ENCODE data around the gene MPC1L. TPM values are rescaled to one million over a fixed set of nuclear protein-coding genes. Genes with fewer than 3 reads are reported as not detected.

Gene MPC1L
- total RNA-seq, 2 donors from 2014 or later: not detected

- no peaks in the 10 kb centered on the region for H3K36me3 ChIP-seq
- no peaks in the 10 kb centered on the region for H3K9me3 ChIP-seq
- no peak overlapping the region for H3K9ac ChIP-seq (ENCODE audit: low read depth in 2 of 2, low read length in 2 of 2)
- no peaks in the 10 kb centered on the region for H3K27me3 ChIP-seq
- H3K4me3 ChIP-seq: no peak overlapping the region
- no peaks in the 10 kb centered on the region for H3K4me1 ChIP-seq
- H3K27ac ChIP-seq: no peak overlapping the region
- peak; percentile 23 for DNase-seq
- intact Hi-C loops (cut with DNase I): no loop called here
- TF ChIP-seq CTCF (IDR thresholded peaks at IDR 0.05): no peak
Measured at GRCh38 chrX:40622479-40623138, 619 bp upstream of the MPC1L start.

DNA sequence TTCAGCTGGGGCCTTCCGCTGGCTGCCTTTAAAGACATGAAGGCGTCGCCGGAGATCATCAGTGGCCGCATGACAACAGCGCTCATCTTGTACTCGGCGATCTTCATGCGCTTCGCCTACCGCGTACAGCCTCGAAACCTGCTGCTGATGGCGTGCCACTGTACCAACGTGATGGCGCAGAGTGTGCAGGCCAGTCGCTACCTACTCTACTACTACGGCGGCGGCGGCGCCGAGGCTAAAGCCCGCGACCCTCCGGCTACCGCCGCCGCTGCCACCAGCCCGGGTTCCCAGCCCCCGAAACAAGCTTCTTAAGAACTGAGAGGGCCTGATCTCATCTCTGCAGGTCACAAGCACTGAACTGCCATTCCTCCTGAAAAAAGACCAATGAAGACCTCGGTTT is 437 bp downstream of the MPC1L start:
- Histone ChIP-seq H3K27me3 (no peaks in the 10 kb centered on the region), H3K4me3 (no peak overlapping the region), H3K27ac (no peak overlapping the region), H3K36me3 (no peaks in the 10 kb centered on the region), H3K9ac (ENCODE audit: low read depth in 2 of 2, low read length in 2 of 2) (no peak overlapping the region), H3K9me3 (no peaks in the 10 kb centered on the region), H3K4me1 (no peaks in the 10 kb centered on the region)
- no peak for DNase-seq
- intact Hi-C loops (cut with DNase I): no loop called here
- no peak for TF ChIP-seq CTCF (IDR thresholded peaks at IDR 0.05)

GRCh38 chrX:40625294-40625693 is 2.1 kb downstream of the MPC1L start:
- intact Hi-C loops (cut with DNase I): no loop called here

DNA sequence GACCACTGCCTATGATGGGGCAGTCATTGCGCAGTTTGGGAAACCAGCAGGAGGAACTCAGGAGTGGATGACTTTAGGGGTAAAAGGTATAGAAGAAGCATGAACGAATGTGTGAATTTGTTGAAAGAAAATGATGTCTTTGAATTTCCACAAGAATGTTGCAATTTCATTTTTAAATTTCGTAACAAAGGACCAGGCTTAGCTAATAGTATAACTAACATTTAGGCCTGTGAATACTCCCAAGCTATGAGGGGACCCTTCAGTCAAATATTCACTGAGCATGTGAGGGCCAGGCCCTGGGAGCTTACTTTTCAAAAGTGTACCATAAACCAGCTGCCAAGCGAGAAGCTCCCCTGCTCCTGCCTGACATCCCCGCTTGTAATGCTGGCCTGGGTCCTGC is 5.3 kb downstream of the MPC1L start:
- TF ChIP-seq CTCF (IDR thresholded peaks at IDR 0.05): no peak
- intact Hi-C loops (cut with DNase I): no loop called here
- Histone ChIP-seq H3K9me3 (no peaks in the 10 kb centered on the region), H3K27me3 (no peaks in the 10 kb centered on the region), H3K9ac (ENCODE audit: low read depth in 2 of 2, low read length in 2 of 2) (no peak overlapping the region), H3K36me3 (peaks cover 6% of the 10 kb centered on the region), H3K4me1 (no peaks in the 10 kb centered on the region), H3K27ac (no peak overlapping the region), H3K4me3 (no peak overlapping the region)
- DNase-seq: no peak

More at GRCh38 chrX:40625294-40625693, 2.1 kb downstream of the MPC1L start:
- H3K36me3 ChIP-seq: peaks cover 2% of the 10 kb centered on the region
- H3K9me3 ChIP-seq: no peaks in the 10 kb centered on the region
- DNase-seq: no peak
- H3K4me3 ChIP-seq: no peak overlapping the region
- no peak overlapping the region for H3K27ac ChIP-seq
- no peaks in the 10 kb centered on the region for H3K27me3 ChIP-seq
- H3K4me1 ChIP-seq: no peaks in the 10 kb centered on the region
- no peak overlapping the region for H3K9ac ChIP-seq (ENCODE audit: low read depth in 2 of 2, low read length in 2 of 2)
- no peak for TF ChIP-seq CTCF (IDR thresholded peaks at IDR 0.05)

DNA sequence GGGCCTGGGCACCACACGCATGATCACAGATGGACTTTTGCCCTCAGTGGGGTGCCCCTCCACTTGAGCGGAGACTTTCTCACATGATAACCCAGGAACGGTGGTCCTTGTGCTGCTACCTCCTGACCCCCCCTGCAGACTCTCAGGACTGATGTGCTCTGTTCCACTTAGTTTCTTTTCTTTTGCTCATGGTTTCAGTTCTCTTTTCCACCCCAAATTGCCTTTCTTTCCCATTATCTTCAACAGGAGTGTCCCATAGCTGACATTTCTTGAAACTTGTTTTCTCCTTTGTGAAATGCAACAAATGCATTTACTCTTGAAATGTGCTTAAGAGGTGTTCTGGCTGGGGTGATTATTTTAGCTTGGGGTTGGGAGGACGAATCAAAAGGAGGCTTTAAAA is 9.0 kb downstream of the MPC1L start:
- no peak for TF ChIP-seq CTCF (IDR thresholded peaks at IDR 0.05)
- intact Hi-C loops (cut with DNase I): no loop called here

More for the DNA sequence above, 9.0 kb downstream of the MPC1L start:
- Histone ChIP-seq H3K4me1 (no peaks in the 10 kb centered on the region), H3K4me3 (no peak overlapping the region), H3K36me3 (peaks cover 19% of the 10 kb centered on the region), H3K9me3 (no peaks in the 10 kb centered on the region), H3K9ac (ENCODE audit: low read depth in 2 of 2, low read length in 2 of 2) (no peak overlapping the region), H3K27me3 (no peaks in the 10 kb centered on the region), H3K27ac (no peak overlapping the region)
- no peak for DNase-seq
